Tracheal epithelial cell (primary cell): Measurements from ENCODE around the gene PPP1R2B. TPM values are rescaled to one million over a fixed set of nuclear protein-coding genes. Genes with fewer than 3 reads are reported as not detected.

Source experiments
- total RNA-seq: library from RNA; depleted of rRNA; stranded (reverse); fragments of >200 nt; gene quantifications from 2 replicates; pipeline ENCODE4 v1.2.1, GENCODE V29; 2014

Gene PPP1R2B
- under 0.01 TPM in 1 of 2 replicates, not detected in the other for total RNA-seq

DNA sequence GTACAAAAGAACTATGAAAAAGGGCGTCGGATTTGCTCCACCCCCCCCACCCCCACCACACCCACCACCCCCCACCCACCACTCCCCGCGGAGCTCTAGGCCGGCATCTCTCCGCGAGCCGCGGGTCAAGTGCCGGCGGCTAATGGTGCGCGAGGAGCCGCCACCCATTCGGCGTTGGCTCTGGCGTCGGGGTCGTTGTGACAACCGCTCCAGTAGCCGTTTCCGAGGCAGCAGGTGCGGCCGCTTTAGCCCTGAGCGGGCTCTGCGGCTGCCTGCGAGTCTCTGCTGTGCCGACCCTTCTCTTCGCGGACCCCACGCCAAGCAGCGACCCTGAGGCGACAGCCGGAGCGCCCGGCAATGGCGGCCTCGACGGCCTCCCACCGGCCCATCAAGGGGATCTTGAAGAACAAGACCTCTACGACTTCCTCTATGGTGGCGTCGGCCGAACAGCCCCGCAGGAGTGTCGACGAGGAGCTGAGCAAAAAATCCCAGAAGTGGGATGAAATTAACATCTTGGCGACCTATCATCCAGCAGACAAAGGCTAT lies at the start of gene PPP1R2B:
PPP1R2B (plus strand) TSS at position 90 of the 546 bp plus-strand sequence; CDS start at position 358, 268 bp downstream.

Other genes with a start within 250 kb of the PPP1R2B start
- gene TIMD4, start 112.9 kb downstream of the PPP1R2B start, total RNA-seq, result 0.72 TPM in 1 of 2 replicates, not detected in the other
- 55.2 TPM in 1 of 2 replicates, not detected in the other for gene HAVCR1, start 208.8 kb downstream of the PPP1R2B start, total RNA-seq